Upper lobe of left lung (tissue), 4 donors: Measurements from ENCODE around the gene ME1.
"Not testable (repeated sequence)": the region's sequence is repeated elsewhere in the genome, so short reads cannot be mapped to it uniquely, and the experiment has no call there.

Experiments used
- CTCF ChIP-seq, 6 experiments: fragments of 450-650 bp in 4 of 6; fragments of 200-600 bp in 2 of 6; sonication (generic) in 2 of 6; IDR thresholded peaks; one replicate each; pipeline ENCODE4 v1.5.1; 2016 to 2019; ENCODE audit warnings: antibody characterized with exemption in 6 of 6
- POLR2AphosphoS5 ChIP-seq, 2 donors: sonication (generic); formaldehyde crosslinking; IDR thresholded peaks; one replicate each; pipeline ENCODE4 v1.5.1; 2017; ENCODE audit warnings: antibody characterized with exemption in 2 of 2

- TF ChIP-seq CTCF, POLR2AphosphoS5 (IDR thresholded peaks at IDR 0.05): not testable (repeated sequence)
Measured at GRCh38 chr6:83191974-83192373, 238.9 kb downstream of the ME1 start.
